T-helper 9 cell (primary cell): ENCODE data around the gene PDSS2.
"Not testable (repeated sequence)": the region's sequence is repeated elsewhere in the genome, so short reads cannot be mapped to it uniquely, and the experiment has no call there.

Experiments used
- DNase-seq: peaks from one replicate; pipeline ENCODE4 v3.0.0-alpha.2; 2020

Gene PDSS2

GRCh38 chr6:107209406-107210305 lies 249.7 kb downstream of the PDSS2 start:
- DNase-seq, result no peak

DNA sequence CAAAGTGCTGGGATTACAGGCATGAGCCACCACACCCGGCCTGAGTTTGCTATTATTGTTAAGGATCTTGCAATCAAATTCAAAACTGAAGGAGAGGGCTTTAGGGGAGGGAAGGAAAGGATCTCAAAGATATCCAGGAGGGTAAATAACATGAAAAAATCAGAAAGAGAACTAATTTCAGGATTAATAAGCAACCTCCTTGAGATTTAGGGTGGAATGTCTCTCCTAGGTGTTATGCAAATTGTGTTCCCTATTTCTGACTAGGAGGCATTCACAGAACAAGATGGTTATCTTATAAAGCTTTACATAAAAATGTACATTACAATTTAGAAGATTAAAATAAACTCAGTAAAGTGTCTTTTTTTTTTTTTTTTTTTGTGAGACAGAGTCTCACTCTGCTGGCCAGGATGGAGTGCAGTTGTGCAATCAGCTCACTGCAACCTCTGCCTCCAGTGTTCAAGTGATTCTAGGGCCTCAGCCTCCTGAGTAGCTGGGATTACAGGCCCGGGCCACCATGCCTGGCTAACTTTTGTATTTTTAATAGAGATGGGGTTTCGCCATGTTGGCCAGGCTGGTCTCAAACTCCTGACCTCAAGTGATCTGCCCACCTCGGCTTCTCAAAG lies 252.0 kb downstream of the PDSS2 start:
- no peak for DNase-seq

- no peak for DNase-seq
Observed at GRCh38 chr6:107205058-107205998, 254.0 kb downstream of the PDSS2 start.

DNA sequence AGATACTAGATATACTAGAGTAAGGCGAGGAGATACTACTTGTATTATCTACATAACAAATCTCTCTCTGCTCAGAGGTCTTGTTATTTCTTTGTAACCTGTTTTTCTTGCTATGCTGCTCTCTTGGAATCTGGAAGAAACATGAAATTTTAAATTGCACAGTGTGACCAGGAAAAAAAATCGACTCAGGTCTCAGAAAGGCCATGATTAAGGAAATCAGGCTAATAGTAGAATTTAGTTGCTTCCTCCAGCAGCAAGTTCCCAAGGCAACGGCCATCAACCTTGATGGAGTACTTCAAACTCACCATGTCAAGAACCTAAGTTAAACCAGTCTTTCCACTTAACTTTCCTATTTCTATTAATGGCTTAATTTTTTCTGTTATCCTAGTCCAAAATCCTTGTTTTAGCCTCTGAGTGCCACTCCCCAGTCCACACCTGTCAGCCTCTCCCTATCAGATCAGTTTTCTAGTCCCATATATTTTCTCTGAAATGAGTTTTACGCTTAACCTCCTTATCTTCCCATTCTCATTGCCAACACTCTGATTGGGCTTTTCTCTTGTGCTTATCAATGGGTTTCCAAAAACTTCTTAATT lies 256.4 kb downstream of the PDSS2 start:
- DNase-seq, result no peak

DNA sequence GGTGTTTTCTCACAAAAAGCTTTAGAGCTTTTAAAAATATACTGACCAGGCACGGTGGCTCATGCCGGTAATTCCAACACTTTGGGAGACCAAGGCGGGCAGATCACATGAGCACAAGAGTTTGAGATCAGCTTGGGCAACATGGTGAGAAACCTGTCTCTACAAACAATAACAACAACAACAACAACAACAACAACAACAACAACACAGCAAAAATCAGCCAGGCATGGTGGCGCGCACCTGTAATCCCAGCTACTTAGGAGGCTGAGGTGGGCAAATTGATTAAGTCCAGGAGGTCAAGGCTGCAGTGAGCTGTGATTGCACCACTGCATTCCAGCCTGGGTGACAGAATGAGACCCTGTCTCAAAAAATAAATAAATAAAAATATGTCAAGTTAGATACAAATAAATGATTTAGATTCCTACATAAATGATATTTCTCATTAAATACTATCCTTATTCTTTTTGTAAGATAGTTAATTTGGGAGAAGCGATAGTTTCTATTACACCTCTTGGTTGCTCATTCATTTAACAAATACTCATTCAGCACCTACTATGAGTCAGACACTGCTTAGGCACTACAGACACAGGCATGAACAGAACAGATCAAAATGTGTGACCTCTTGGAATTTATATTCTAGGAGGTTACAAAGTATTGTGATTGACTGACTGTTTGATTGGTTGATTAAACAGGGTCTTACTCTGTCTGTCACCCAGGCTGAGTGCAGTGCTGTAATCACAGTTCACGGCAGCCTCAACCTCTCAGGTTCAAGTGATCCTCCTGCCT lies 260.5 kb downstream of the PDSS2 start:
- no peak for DNase-seq

GRCh38 chr6:107196152-107196551 lies 263.2 kb downstream of the PDSS2 start:
- no peak for DNase-seq

GRCh38 chr6:107194723-107195122 lies 264.6 kb downstream of the PDSS2 start:
- not testable (repeated sequence) for DNase-seq

- no peak for DNase-seq
Observed at GRCh38 chr6:107192830-107193229, 266.5 kb downstream of the PDSS2 start.

- DNase-seq, result no peak
Observed at GRCh38 chr6:107187630-107188029, 271.7 kb downstream of the PDSS2 start.

DNA sequence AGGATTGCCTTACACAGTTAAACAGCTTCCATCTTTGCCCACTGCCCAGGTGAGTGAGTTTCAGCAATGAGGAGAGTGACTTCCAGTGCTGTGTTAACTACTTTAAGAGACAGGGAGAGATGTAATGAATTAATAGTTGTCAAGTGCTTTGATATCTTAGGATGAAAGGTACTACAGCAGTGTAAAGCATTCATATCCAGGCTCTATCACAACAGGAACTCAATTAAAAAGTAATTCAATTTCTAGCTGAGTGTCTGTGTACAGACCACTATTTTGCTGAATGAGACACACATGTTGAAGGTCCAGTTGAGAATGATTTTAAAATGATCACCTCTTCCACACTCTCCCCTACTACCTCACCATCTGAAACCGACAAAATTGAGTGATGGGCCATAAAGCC lies 273.3 kb downstream of the PDSS2 start:
- DNase-seq, result no peak

DNA sequence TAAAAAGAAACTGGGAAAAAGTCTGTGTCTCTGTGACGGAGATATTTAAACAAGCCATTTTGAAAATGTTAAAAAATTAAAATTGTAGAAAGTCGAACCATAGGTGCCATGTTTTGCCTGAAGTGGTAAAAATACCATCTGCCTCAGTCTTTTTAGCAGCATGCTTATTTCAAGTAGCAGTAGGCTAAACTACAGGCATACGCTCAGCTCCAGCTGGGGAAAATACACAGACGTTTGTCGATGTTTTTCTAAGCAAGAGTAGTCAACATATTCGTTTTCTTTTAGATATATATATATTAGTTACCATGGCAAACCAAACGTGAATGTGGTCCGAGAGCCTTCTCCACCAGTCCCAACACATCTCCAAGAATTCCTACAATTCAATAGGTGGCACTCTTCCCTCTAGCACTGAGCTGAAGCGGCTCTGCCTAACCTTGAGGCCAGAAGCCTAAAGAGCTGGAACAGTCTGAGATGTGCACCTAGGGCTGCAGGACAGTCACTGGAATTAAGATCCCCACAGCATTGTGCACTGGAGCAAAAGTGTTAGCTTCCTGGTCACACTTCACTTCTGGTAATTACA lies 273.9 kb downstream of the PDSS2 start:
- no peak for DNase-seq

DNA sequence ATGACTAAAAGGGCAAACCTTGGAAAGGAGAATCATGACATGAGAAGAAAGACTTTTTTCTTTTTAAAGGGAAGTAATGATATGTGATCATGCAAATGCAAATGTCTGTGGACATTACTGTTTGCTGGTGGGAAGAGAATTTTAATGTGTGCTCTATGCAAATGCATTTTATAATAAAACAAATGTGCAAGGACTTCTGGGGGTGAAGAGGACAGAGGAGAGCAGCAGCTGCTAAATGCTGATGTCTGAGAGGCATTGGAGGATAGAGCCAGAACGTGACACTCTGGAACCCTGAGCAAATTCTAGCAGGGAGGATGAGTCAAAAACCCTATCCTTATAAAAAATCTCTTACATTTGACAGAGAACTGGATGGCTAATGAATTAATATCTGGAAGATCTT lies 274.9 kb downstream of the PDSS2 start:
- no peak for DNase-seq

DNA sequence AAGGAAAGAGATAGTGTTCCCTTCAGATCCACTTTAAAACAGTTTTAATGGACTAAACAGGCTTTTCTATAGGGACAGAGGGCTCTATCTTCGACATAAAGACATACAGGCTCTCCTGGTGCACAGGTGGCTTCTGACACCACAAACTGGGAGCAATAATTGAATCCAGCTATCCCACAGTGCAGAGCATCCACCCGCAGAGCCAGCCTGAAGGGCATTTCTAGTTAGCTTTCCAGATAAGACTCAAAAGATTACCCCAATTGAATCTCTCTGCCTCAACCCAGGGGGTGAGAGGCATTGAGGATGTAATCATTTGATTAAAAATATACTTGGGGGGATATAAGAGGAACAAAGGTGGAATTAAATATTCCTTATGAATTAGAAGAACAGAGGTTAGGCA lies 279.3 kb downstream of the PDSS2 start:
- no peak for DNase-seq

- no peak for DNase-seq
Observed at GRCh38 chr6:107179004-107179403, 280.4 kb downstream of the PDSS2 start.

GRCh38 chr6:107173779-107174178 lies 285.6 kb downstream of the PDSS2 start:
- DNase-seq, result no peak

- no peak for DNase-seq
Observed at GRCh38 chr6:107171513-107171912, 287.9 kb downstream of the PDSS2 start.

- DNase-seq, result not testable (repeated sequence)
Observed at GRCh38 chr6:107164299-107164698, 295.1 kb downstream of the PDSS2 start.

- no peak for DNase-seq
Observed at GRCh38 chr6:107161521-107161920, 297.8 kb downstream of the PDSS2 start.

GRCh38 chr6:107156617-107157016 lies 302.7 kb downstream of the PDSS2 start:
- no peak for DNase-seq

DNA sequence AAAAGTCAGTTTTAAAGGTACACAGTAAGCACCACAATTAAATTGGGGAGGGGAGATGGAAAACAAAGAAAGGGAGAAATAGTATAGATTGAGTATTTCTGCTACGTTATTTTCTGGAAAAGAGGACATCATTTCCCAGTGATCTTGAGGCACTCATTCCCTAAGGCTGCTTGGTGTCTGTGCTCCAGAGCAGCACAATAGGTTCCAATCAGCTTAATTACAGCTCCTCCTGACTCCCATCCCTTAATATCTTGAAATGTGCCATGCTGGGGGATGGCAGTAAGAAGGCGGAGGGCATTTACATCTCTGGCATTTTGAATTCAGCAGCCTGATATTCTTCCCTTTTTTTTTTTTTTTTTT lies 304.6 kb downstream of the PDSS2 start:
- DNase-seq, result no peak

DNA sequence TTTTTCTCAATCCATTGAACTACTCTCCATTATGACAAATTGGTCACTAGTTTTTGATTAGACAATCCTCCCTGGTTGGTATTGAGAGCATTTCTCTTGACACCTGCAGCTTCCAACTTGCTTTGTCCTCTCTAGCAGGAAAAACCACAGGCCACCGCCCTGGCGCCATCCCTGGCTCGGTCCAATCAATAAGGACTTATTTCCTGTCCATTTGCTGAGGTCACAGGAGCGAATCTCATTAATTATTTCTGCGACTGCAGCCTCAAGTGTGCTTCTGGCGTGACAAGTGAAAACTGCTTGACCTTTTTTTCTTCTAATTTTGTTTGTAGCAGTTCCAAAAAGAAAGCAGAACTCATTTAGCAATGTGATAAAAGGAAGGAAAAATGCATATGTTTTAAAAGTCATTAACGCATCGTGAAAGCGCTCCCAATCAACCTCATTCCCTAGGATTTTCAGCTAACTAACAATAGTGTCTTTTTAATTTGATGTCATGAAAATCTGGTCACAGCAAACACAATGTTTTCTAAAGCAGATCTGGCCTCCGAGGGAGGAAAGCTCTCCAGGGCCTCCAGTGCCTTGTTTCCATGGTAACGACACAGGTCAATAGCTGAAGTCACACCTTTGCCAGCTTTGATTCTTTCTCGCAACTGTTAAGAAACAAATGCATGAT lies 305.1 kb downstream of the PDSS2 start:
- no peak for DNase-seq
